ENCODE data around the gene MCHR1. TPM values are rescaled to one million over a fixed set of nuclear protein-coding genes. Genes with fewer than 3 reads are reported as not detected.

Gene MCHR1
- polyA plus RNA-seq, 1 of the 3 experiments (the other 2 are of a cell fraction): 0.33 TPM

DNA sequence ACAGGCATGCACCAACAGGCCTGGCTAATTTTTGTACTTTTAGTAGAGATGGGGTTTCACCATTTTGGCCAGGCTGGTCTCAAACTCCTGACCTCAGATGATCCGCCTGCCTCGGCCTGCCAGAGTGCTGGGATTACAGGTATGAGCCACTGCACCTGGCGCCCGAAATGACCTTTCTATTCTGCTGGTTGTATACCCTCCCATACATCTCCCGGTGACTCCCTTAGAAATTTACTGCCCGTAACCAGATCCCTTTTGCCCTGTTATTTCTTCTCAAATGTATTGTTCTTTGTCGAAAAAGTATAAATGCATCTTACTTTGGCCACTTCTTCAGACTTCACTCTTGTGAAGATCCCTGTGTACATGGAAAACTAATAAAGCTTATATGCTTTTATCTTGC lies 22.0 kb downstream of the MCHR1 start:
- H3K4me1 ChIP-seq (ENCODE audit: control insufficient read depth in 1 of 2, insufficient read depth in 2 of 2, low read depth in 1 of 2, low read length in 1 of 2): no peaks in the 10 kb centered on the region; a peak in 1 of 4 replicates
- H3K79me2 ChIP-seq (ENCODE audit: insufficient read depth): no peaks in the 10 kb centered on the region
- no peak overlapping the region for H3K9ac ChIP-seq
- no peak overlapping the region for H3K4me2 ChIP-seq
- no peaks in the 10 kb centered on the region for H3K9me2 ChIP-seq
- no peak for DNase-seq
- CTCF ChIA-PET: no interaction called here
- WGBS (ENCODE audit: low lambda C conversion rate): 95% methylated on average over 3 of the region's 7 CpGs
- H3K9me3 ChIP-seq: no peaks in the 10 kb centered on the region
- no peak overlapping the region for H2AFZ ChIP-seq (ENCODE audit: low read depth)
- no peaks in the 10 kb centered on the region for H3K27me3 ChIP-seq (ENCODE audit: insufficient read depth)
- no peak overlapping the region for H3K27ac ChIP-seq (ENCODE audit: low read depth in 2 of 2, low read length in 1 of 2)
- H3F3A ChIP-seq (replicated peaks; ENCODE audit: insufficient read depth): no peaks in the 10 kb centered on the region
- POLR2A ChIA-PET: no interaction called here
- H3K4me3 ChIP-seq (ENCODE audit: low read depth in 2 of 2, low read length in 1 of 2): no peak overlapping the region
- H4K20me1 ChIP-seq (ENCODE audit: insufficient read depth): no peaks in the 10 kb centered on the region
- H3K36me3 ChIP-seq (replicated peaks in 1 of 2; ENCODE audit: control insufficient read depth in 1 of 2, insufficient read depth in 2 of 2, low read length in 1 of 2): no peaks in the 10 kb centered on the region
- TF ChIP-seq NRF1 (IDR thresholded peaks at IDR 0.05; ENCODE audit: low read depth, low read length): no peak
- TF ChIP-seq GABPA (IDR thresholded peaks at IDR 0.05; ENCODE audit: low read depth): no peak
- no peak for TF ChIP-seq NFIC (IDR thresholded peaks at IDR 0.05; ENCODE audit: borderline replicate concordance)
- no peak for TF ChIP-seq RFX5 (IDR thresholded peaks at IDR 0.05; ENCODE audit: low read length)
- TF ChIP-seq JUND (IDR thresholded peaks at IDR 0.05): no peak

DNA sequence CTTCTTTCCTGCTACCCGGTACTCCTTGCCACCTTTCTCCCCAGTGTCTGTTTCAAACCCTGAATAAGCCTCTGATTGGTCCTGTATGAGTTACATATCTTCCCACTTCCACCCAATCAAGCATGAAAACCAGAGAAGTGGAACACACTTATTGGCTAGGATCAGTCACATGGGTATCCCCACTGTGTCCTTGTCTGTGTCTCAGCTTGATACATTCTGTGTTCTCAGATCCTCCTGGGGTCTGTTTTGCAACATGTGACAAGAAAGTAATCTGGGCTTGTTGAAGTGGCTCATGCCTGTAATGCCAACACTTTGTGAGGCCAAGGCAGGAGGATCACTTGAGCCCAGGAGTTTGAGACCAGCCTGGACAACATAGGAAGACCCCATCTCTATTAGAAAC lies 23.9 kb downstream of the MCHR1 start:
- Histone ChIP-seq H3K36me3 (replicated peaks in 1 of 2; ENCODE audit: control insufficient read depth in 1 of 2, insufficient read depth in 2 of 2, low read length in 1 of 2) (no peaks in the 10 kb centered on the region), H4K20me1 (ENCODE audit: insufficient read depth) (no peaks in the 10 kb centered on the region), H3F3A (replicated peaks; ENCODE audit: insufficient read depth) (no peaks in the 10 kb centered on the region), H3K4me2 (no peak overlapping the region), H3K79me2 (ENCODE audit: insufficient read depth) (no peaks in the 10 kb centered on the region), H3K9me2 (no peaks in the 10 kb centered on the region), H3K4me3 (ENCODE audit: low read depth in 2 of 2, low read length in 1 of 2) (no peak overlapping the region), H3K27me3 (ENCODE audit: insufficient read depth) (no peaks in the 10 kb centered on the region), H3K4me1 (ENCODE audit: control insufficient read depth in 1 of 2, insufficient read depth in 2 of 2, low read depth in 1 of 2, low read length in 1 of 2) (no peaks in the 10 kb centered on the region; a peak in 1 of 4 replicates), H2AFZ (ENCODE audit: low read depth) (no peak overlapping the region), H3K9me3 (no peaks in the 10 kb centered on the region), H3K9ac (no peak overlapping the region), H3K27ac (ENCODE audit: low read depth in 2 of 2, low read length in 1 of 2) (no peak overlapping the region)
- DNase-seq: no peak
- ChIA-PET POLR2A (no interaction called here), CTCF (no interaction called here)
- WGBS (ENCODE audit: low lambda C conversion rate): 92% methylated on average over 1 of the region's 1 CpG
- TF ChIP-seq EZH2phosphoT487 (IDR thresholded peaks at IDR 0.05; ENCODE audit: borderline replicate concordance, low read depth) (no peak), EP300 (IDR thresholded peaks at IDR 0.05; ENCODE audit: borderline replicate concordance in 1 of 2, low read depth in 1 of 2, low read length in 1 of 2) (no peak), RAD21 (IDR thresholded peaks at IDR 0.05; ENCODE audit: low read length) (no peak), GATA2 (CRISPR knock-in tag; IDR thresholded peaks at IDR 0.05) (no peak), TCF12 (IDR thresholded peaks at IDR 0.05) (no peak), MEF2A (IDR thresholded peaks at IDR 0.05; ENCODE audit: borderline replicate concordance, low read depth) (no peak), RCOR1 (IDR thresholded peaks at IDR 0.05; ENCODE audit: low read length) (no peak), NRF1 (IDR thresholded peaks at IDR 0.05; ENCODE audit: low read depth, low read length) (no peak), NFIC (IDR thresholded peaks at IDR 0.05; ENCODE audit: borderline replicate concordance) (no peak), RFX5 (IDR thresholded peaks at IDR 0.05; ENCODE audit: low read length) (no peak), CHD2 (IDR thresholded peaks at IDR 0.05; ENCODE audit: low read length, partially characterized antibody) (no peak), TAF1 (IDR thresholded peaks at IDR 0.05; ENCODE audit: borderline replicate concordance, low read depth, low read length) (no peak)
- TF ChIP-seq, protein P1, sequence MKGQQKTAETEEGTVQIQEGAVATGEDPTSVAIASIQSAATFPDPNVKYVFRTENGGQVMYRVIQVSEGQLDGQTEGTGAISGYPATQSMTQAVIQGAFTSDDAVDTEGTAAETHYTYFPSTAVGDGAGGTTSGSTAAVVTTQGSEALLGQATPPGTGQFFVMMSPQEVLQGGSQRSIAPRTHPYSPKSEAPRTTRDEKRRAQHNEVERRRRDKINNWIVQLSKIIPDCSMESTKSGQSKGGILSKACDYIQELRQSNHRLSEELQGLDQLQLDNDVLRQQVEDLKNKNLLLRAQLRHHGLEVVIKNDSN (IDR thresholded peaks at IDR 0.05; ENCODE audit: borderline replicate concordance, low read depth): no peak
- TF ChIP-seq, protein P2, sequence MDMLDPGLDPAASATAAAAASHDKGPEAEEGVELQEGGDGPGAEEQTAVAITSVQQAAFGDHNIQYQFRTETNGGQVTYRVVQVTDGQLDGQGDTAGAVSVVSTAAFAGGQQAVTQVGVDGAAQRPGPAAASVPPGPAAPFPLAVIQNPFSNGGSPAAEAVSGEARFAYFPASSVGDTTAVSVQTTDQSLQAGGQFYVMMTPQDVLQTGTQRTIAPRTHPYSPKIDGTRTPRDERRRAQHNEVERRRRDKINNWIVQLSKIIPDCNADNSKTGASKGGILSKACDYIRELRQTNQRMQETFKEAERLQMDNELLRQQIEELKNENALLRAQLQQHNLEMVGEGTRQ (IDR thresholded peaks at IDR 0.05; ENCODE audit: borderline replicate concordance, low read depth, low read length): no peak
- TF ChIP-seq, protein P3, sequence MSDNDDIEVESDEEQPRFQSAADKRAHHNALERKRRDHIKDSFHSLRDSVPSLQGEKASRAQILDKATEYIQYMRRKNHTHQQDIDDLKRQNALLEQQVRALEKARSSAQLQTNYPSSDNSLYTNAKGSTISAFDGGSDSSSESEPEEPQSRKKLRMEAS (IDR thresholded peaks at IDR 0.05; ENCODE audit: low read depth): no peak
- TF ChIP-seq, protein P4, sequence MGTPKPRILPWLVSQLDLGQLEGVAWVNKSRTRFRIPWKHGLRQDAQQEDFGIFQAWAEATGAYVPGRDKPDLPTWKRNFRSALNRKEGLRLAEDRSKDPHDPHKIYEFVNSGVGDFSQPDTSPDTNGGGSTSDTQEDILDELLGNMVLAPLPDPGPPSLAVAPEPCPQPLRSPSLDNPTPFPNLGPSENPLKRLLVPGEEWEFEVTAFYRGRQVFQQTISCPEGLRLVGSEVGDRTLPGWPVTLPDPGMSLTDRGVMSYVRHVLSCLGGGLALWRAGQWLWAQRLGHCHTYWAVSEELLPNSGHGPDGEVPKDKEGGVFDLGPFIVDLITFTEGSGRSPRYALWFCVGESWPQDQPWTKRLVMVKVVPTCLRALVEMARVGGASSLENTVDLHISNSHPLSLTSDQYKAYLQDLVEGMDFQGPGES (IDR thresholded peaks at IDR 0.05; ENCODE audit: low read depth, low read length): no peak
- TF ChIP-seq, protein P5, sequence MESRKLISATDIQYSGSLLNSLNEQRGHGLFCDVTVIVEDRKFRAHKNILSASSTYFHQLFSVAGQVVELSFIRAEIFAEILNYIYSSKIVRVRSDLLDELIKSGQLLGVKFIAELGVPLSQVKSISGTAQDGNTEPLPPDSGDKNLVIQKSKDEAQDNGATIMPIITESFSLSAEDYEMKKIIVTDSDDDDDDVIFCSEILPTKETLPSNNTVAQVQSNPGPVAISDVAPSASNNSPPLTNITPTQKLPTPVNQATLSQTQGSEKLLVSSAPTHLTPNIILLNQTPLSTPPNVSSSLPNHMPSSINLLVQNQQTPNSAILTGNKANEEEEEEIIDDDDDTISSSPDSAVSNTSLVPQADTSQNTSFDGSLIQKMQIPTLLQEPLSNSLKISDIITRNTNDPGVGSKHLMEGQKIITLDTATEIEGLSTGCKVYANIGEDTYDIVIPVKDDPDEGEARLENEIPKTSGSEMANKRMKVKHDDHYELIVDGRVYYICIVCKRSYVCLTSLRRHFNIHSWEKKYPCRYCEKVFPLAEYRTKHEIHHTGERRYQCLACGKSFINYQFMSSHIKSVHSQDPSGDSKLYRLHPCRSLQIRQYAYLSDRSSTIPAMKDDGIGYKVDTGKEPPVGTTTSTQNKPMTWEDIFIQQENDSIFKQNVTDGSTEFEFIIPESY (IDR thresholded peaks at IDR 0.05; ENCODE audit: borderline replicate concordance, low read depth): no peak
- TF ChIP-seq, protein P6, sequence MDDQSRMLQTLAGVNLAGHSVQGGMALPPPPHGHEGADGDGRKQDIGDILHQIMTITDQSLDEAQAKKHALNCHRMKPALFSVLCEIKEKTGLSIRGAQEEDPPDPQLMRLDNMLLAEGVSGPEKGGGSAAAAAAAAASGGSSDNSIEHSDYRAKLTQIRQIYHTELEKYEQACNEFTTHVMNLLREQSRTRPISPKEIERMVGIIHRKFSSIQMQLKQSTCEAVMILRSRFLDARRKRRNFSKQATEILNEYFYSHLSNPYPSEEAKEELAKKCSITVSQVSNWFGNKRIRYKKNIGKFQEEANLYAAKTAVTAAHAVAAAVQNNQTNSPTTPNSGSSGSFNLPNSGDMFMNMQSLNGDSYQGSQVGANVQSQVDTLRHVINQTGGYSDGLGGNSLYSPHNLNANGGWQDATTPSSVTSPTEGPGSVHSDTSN (IDR thresholded peaks at IDR 0.05): no peak

All from SK-N-SH (cell line).